ENCODE measurements around the gene TSPAN31.

The TSPAN31 gene

DNA sequence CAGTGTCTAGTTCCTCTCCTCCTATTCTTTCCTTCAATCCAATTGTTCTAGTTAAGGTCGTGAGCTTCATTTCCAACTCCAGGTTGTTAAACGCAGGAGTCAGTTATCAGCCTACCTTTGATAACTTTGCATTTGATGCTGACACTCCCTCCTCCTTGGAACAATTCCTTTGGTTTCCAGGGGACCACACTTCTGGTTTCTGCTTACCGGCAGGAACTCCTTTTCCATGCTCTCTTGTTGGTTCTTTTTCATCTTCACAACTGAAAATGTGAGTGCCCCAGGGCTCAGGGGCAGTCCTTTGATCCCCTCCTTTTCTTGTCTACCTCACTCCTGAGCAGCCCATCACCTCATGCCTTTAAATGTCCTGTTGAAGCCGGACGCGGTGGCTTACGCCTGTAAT lies 32.5 kb downstream of the TSPAN31 start:
- H3K79me2 ChIP-seq (ENCODE audit: insufficient read depth, low read length), result peaks cover 6% of the 10 kb centered on the region
- no peak overlapping the region for H3K4me2 ChIP-seq (ENCODE audit: insufficient read depth, low read length)
- H3K9ac ChIP-seq (ENCODE audit: low read depth, low read length), result no peak overlapping the region
- peaks cover 6% of the 10 kb centered on the region; the same call in 1 of the 2 replicates for H3K36me3 ChIP-seq (ENCODE audit: insufficient read depth, low read length)
- no peaks in the 10 kb centered on the region for H4K20me1 ChIP-seq (ENCODE audit: insufficient read depth, low read length)
- ATAC-seq (ENCODE audit: insufficient read depth, low read depth), result no peak
- no peak overlapping the region for H3K4me3 ChIP-seq (ENCODE audit: low read depth in 1 of 2, low read length in 2 of 2)
- no peaks in the 10 kb centered on the region for H3K9me3 ChIP-seq (ENCODE audit: insufficient read depth, low read length, severe bottlenecking)
- H3K27me3 ChIP-seq (ENCODE audit: insufficient read depth, low read length, poor library complexity), result no peaks in the 10 kb centered on the region
- no peak overlapping the region for H2AFZ ChIP-seq (ENCODE audit: low read depth, low read length)
- no peak for DNase-seq
- TF ChIP-seq EZH2 (IDR thresholded peaks at IDR 0.05; ENCODE audit: borderline replicate concordance, low read depth, low read length, severe bottlenecking), result no peak
- TF ChIP-seq, protein P1, sequence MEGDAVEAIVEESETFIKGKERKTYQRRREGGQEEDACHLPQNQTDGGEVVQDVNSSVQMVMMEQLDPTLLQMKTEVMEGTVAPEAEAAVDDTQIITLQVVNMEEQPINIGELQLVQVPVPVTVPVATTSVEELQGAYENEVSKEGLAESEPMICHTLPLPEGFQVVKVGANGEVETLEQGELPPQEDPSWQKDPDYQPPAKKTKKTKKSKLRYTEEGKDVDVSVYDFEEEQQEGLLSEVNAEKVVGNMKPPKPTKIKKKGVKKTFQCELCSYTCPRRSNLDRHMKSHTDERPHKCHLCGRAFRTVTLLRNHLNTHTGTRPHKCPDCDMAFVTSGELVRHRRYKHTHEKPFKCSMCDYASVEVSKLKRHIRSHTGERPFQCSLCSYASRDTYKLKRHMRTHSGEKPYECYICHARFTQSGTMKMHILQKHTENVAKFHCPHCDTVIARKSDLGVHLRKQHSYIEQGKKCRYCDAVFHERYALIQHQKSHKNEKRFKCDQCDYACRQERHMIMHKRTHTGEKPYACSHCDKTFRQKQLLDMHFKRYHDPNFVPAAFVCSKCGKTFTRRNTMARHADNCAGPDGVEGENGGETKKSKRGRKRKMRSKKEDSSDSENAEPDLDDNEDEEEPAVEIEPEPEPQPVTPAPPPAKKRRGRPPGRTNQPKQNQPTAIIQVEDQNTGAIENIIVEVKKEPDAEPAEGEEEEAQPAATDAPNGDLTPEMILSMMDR (IDR thresholded peaks at IDR 0.05; ENCODE audit: borderline replicate concordance, extremely low read depth, low read length, poor library complexity, severe bottlenecking), result no peak
- H3K4me1 ChIP-seq (ENCODE audit: insufficient read depth, low read length), result peaks cover 30% of the 10 kb centered on the region
- no peak overlapping the region for H3K27ac ChIP-seq (ENCODE audit: low read length)

DNA sequence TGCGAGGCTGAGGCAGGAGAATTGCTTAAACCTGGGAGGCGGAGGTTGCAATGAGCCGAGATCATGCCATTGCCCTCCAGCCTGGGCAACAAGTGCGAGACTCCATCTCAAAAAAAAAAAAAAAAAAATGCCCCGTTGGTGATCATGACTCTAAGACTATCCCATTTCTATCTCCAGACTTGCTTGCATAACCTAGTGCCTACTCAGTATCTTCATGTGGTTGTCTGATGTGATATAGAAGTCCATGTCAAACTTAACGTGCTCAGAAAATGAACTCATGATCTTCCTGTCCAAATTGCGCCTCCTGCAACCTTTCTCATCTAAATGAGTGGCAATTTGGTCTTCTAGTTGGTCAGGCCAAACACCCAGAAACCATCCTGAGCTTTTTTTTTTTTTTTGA lies 33.1 kb downstream of the TSPAN31 start:
- ATAC-seq (ENCODE audit: insufficient read depth, low read depth), result no peak

DNA sequence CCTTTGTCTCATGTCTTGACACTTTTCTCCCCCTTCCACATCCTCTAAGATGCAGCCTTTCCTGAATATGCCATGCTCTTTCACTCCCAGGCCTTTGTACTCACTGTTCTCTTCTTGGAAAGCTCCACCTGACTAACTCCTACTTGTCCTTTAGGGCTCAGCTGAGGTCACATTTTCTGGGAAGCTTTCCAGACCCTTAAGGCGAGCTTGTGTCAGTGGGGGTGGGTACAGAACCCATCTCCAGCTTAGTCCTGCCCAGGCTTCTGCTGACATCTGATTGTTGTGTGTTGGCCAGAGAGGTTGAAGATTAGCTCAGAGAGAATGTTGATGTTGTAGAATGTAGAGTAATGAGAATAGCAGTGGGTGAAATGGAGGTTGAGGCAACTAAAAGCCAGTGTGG lies 34.9 kb downstream of the TSPAN31 start:
- no peaks in the 10 kb centered on the region for H3K27me3 ChIP-seq (ENCODE audit: insufficient read depth, low read length, poor library complexity)
- peaks cover 20% of the 10 kb centered on the region for H3K79me2 ChIP-seq (ENCODE audit: insufficient read depth, low read length)
- TF ChIP-seq EZH2 (IDR thresholded peaks at IDR 0.05; ENCODE audit: borderline replicate concordance, low read depth, low read length, severe bottlenecking), result no peak
- TF ChIP-seq, protein P1 (IDR thresholded peaks at IDR 0.05; ENCODE audit: borderline replicate concordance, extremely low read depth, low read length, poor library complexity, severe bottlenecking), result no peak
- H3K4me1 ChIP-seq (ENCODE audit: insufficient read depth, low read length), result peaks cover 35% of the 10 kb centered on the region
- H3K9ac ChIP-seq (ENCODE audit: low read depth, low read length), result no peak overlapping the region
- H3K4me3 ChIP-seq (ENCODE audit: low read depth in 1 of 2, low read length in 2 of 2), result no peak overlapping the region
- peaks cover 15% of the 10 kb centered on the region for H3K36me3 ChIP-seq (ENCODE audit: insufficient read depth, low read length)
- no peak overlapping the region for H2AFZ ChIP-seq (ENCODE audit: low read depth, low read length)
- no peak overlapping the region for H3K4me2 ChIP-seq (ENCODE audit: insufficient read depth, low read length)
- ATAC-seq (ENCODE audit: insufficient read depth, low read depth), result no peak
- H3K9me3 ChIP-seq (ENCODE audit: insufficient read depth, low read length, severe bottlenecking), result no peaks in the 10 kb centered on the region
- no peaks in the 10 kb centered on the region; the same call in 1 of the 2 replicates for H4K20me1 ChIP-seq (ENCODE audit: insufficient read depth, low read length)
- no peak overlapping the region for H3K27ac ChIP-seq (ENCODE audit: low read length)
- DNase-seq, result no peak

More for the DNA sequence above, 33.1 kb downstream of the TSPAN31 start:
- no peak for DNase-seq
- TF ChIP-seq, protein P1 (IDR thresholded peaks at IDR 0.05; ENCODE audit: borderline replicate concordance, extremely low read depth, low read length, poor library complexity, severe bottlenecking), result no peak
- no peak for TF ChIP-seq EZH2 (IDR thresholded peaks at IDR 0.05; ENCODE audit: borderline replicate concordance, low read depth, low read length, severe bottlenecking)
- peaks cover 28% of the 10 kb centered on the region for H3K4me1 ChIP-seq (ENCODE audit: insufficient read depth, low read length)
- peaks cover 8% of the 10 kb centered on the region; the same call in 1 of the 2 replicates for H3K36me3 ChIP-seq (ENCODE audit: insufficient read depth, low read length)
- H3K4me2 ChIP-seq (ENCODE audit: insufficient read depth, low read length), result no peak overlapping the region
- H4K20me1 ChIP-seq (ENCODE audit: insufficient read depth, low read length), result no peaks in the 10 kb centered on the region; the same call in 1 of the 2 replicates
- peaks cover 6% of the 10 kb centered on the region for H3K79me2 ChIP-seq (ENCODE audit: insufficient read depth, low read length)
- no peak overlapping the region for H3K27ac ChIP-seq (ENCODE audit: low read length)
- no peaks in the 10 kb centered on the region for H3K27me3 ChIP-seq (ENCODE audit: insufficient read depth, low read length, poor library complexity)
- no peak overlapping the region for H3K4me3 ChIP-seq (ENCODE audit: low read depth in 1 of 2, low read length in 2 of 2)
- no peaks in the 10 kb centered on the region for H3K9me3 ChIP-seq (ENCODE audit: insufficient read depth, low read length, severe bottlenecking)
- H2AFZ ChIP-seq (ENCODE audit: low read depth, low read length), result no peak overlapping the region
- H3K9ac ChIP-seq (ENCODE audit: low read depth, low read length), result no peak overlapping the region

Measured in DND-41 (cell line).